ENCODE data around the gene SMIM38.

SMIM38 gene

DNA sequence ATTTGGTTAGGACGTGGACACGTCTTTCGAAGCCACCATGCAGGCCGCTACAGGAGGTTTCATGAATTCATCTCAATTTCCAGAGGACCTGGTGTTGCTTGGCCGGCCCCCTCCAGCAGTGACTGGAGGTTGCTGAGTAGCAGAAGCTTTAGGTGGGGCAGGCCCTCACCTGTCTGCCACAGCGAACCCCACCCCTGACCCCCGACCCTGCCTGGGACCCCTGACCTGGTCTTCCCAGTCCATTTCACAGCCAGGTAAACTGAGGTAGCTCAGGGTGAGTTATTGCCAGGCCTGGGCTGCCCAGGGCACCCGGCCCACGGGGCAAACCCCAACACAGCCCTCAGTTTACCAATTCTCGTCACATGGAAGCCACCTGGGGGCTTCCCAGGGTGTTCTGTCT is 39.1 kb upstream of the SMIM38 start:
- DNase-seq (no peak), ATAC-seq (no peak)
- H3K4me1 Mint-ChIP-seq = peaks cover 10% of the 10 kb centered on the region
- no peaks in the 10 kb centered on the region for H3K27me3 Mint-ChIP-seq
- H3K9me3 Mint-ChIP-seq = no peaks in the 10 kb centered on the region
- H3K27ac Mint-ChIP-seq = no peak overlapping the region
- H3K4me3 Mint-ChIP-seq = no peak overlapping the region

- H3K27me3 Mint-ChIP-seq = no peaks in the 10 kb centered on the region
- DNase-seq (no peak), ATAC-seq (no peak)
- no peaks in the 10 kb centered on the region for H3K9me3 Mint-ChIP-seq
- no peak overlapping the region for H3K27ac Mint-ChIP-seq
- H3K4me3 Mint-ChIP-seq = no peak overlapping the region
- peaks cover 35% of the 10 kb centered on the region for H3K4me1 Mint-ChIP-seq
These were observed 36.5 kb upstream of the SMIM38 start for GRCh38 chr11:69119190-69119589.

DNA sequence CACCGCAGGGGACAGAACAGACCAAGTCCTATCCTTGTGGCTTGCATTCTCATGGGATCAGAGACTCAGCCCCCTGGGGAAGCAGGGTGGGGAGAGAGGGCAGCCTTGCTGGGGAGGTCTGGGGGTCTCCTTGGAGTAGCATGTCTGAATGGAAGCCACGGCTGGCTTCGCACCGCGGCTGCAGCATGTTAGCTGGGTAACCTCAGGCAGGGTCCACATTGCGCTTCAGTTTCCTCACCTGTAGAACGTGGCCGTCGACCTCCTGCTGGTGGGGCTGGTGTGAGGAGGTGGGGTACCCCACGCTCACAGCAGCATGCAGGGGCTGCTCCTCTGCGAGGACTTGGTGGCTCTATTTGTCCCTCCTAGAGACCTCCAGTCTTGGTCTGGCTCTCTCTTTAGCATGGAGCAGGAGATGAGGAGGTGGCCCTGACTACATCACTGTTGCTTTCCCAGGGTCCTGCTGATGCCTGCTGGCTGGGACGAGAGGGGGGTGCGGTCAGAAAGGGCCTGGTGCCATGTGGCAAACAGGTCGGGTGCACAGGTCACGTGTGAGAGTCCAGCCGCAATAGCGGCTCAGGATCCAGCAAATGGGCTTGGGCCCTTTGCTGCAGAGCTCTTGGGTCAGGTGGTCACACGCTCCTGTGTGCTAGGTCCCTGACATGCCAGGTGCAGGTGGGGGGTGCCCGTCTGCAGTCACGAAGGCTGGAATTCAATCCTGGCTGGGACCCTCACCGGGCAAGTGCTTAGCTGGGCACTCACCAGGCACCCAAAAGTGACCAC is 35.4 kb upstream of the SMIM38 start:
- Mint-ChIP-seq H3K4me3 (no peak overlapping the region), H3K27me3 (no peaks in the 10 kb centered on the region), H3K9me3 (no peaks in the 10 kb centered on the region), H3K27ac (no peak overlapping the region), H3K4me1 (peaks cover 40% of the 10 kb centered on the region)
- DNase-seq (no peak), ATAC-seq (no peak)

DNA sequence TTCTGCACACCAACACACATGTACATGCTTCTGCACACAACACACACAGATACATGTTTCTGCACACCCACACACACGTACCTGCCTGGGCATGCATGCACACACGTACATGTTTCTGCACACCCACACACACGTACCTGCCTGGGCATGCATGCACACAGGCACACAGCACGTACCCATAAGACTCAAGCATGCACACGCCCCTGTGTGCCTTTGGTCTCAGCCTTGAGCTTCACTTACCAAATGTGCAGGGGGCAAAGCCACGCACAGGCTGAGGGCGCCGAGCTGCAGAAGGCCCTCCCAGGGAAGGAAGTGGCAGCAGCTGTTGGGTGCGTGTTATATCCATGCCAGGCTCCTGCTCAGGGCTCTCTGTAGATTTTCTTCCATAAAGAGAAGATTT is 34.7 kb upstream of the SMIM38 start:
- Mint-ChIP-seq H3K27me3 (no peaks in the 10 kb centered on the region), H3K9me3 (no peaks in the 10 kb centered on the region), H3K4me3 (no peak overlapping the region), H3K27ac (no peak overlapping the region), H3K4me1 (peaks cover 40% of the 10 kb centered on the region)
- ATAC-seq (no peak), DNase-seq (no peak)

DNA sequence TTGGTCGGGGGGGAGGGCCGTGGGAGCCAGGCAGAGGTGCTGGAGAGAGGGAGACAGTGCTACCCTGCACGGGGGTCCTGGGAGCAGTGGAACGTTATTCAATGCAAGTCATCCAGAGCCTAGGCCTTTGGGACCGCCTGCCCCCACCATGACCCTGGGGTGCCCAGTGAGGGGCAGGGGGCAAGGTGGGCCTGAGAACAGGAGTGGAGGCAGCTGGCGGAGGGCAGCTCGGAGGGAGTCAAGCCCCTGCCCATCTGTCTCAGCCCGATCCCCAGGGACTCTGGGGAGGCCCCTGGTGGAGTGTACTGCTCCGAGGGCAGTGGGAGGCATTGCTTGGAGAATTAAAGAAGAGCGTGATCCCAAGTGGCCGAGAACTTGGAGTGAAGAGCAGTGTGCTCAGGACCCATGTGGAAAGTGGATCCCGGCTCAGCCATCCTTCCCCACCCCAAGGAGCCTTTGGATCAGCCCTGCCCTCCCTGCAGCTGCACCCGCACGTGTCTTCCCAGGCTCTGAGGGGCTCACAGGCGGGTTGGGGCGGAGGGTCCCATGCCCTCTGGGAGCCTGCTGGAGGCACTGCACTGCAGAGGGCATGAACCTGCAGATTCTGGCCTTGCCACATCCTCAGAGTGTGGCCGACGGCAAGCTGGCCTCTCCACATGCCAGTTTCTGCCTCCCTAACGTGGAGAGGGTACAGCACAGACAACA is 34.0 kb upstream of the SMIM38 start:
- H3K27ac Mint-ChIP-seq = no peak overlapping the region
- no peaks in the 10 kb centered on the region for H3K9me3 Mint-ChIP-seq
- no peak for ATAC-seq
- no peak for DNase-seq
- peaks cover 40% of the 10 kb centered on the region for H3K4me1 Mint-ChIP-seq
- H3K4me3 Mint-ChIP-seq = peak overlapping the region in 1 of 2 donors; percentile 21
- no peaks in the 10 kb centered on the region for H3K27me3 Mint-ChIP-seq

GRCh38 chr11:69122326-69122629 is 33.5 kb upstream of the SMIM38 start:
- Mint-ChIP-seq H3K9me3 (no peaks in the 10 kb centered on the region), H3K27me3 (no peaks in the 10 kb centered on the region), H3K27ac (no peak overlapping the region), H3K4me1 (peaks cover 40% of the 10 kb centered on the region), H3K4me3 (no peak overlapping the region)
- no peak for ATAC-seq
- no peak for DNase-seq

DNA sequence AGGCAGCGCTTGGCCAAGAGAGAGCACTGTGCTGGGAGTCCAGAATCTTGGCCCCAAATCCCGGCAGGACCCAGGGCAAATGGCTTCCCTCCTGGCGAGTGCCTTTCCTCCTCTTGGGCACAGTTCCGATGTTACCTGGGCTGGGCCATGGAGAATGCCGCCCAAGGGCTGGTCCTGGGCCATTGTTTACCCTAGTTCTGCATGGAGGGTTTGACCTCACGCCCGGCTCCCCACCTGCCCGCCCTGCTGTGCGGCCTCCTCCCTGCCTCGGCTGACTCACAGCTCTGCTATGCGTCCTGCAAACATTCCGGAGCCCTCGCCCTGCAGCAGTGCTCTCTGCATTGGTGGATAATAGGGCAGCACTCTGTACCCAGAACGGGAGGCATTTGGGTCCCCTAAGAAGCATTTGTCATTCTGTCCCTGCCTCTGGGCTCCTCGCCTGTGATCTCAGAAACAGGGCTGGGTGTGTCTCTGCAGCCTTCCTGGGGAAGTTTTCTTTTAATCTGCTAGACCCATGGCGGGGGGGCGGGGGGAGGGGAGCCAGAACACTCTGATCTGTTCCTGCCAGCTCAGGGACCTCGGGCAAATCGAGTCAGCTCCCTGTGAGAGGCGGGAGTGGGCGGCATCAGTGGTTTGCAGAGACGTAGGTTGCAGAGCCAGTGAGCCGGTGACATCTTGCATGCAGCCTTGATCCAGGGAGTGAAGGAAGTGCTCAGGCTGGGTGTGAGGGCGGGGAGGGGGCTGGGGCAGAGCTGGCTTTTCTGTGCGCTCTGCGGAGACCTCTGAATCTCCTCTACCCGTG is 32.9 kb upstream of the SMIM38 start:
- H3K4me1 Mint-ChIP-seq = peaks cover 40% of the 10 kb centered on the region
- peak; percentile 41 to 73 for DNase-seq

DNA sequence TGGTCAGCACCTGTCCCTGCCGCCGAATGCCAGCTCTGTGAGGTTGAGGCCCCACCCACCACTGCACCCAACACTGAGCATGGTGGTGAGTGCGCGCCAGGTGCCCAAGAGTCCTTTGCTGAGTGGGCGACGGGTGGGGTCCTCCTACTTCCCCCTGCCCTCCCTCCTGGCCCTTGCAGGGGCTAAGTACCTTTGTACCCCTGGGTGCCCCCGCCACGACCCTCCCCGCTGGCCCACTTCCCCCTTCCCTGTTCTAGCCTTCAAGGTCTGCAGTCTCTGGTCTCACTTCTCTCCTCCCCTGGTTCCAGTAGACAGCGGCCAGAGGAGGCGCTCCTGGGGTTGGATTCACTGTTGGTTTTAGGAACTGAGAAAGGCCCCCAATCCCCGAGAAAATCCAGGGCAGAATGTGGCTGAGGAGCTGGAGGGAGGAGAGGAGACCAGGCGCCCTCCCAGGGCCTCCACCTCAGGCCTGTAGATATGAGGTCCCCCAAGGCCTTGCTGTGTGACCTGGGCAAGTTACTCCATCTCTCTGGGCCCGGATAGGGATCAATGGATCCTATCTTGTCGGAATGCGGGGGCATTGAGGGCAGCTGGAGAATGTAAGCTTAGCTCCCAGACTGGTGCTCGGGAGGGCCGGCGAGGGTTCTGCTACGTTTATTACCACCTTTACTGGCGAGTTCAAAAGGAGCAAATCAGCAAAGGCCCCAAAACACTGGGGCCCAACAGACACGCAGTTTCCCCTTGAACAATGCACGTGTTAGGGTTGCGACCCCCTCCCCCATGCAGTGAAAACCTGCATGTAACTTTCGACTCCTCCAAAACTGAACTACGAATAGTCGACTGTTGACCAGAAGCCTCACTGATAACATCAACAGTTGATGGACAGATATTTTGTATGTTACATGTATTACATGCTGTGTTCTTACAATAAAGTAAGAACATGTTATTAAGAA is 31.9 kb upstream of the SMIM38 start:
- H3K27me3 Mint-ChIP-seq = no peaks in the 10 kb centered on the region
- peak overlapping the region in 1 of 2 donors; percentile 34 for H3K27ac Mint-ChIP-seq
- peak overlapping the region in 1 of 2 donors; percentile 76 for H3K4me3 Mint-ChIP-seq
- H3K9me3 Mint-ChIP-seq = peaks cover under 1 to 14% of the 10 kb centered on the region in 2 donors
- ATAC-seq = peak; percentile 44
- DNase-seq = no peak
- H3K4me1 Mint-ChIP-seq = peaks cover 40% of the 10 kb centered on the region

More for the DNA sequence above, 32.9 kb upstream of the SMIM38 start:
- H3K27me3 Mint-ChIP-seq = no peaks in the 10 kb centered on the region
- H3K4me3 Mint-ChIP-seq = peak overlapping the region; percentile 68 to 76
- peak overlapping the region in 1 of 2 donors; percentile 69 for H3K27ac Mint-ChIP-seq
- ATAC-seq = peak; percentile 90
- peaks cover 0 to 4% of the 10 kb centered on the region in 2 donors for H3K9me3 Mint-ChIP-seq

DNA sequence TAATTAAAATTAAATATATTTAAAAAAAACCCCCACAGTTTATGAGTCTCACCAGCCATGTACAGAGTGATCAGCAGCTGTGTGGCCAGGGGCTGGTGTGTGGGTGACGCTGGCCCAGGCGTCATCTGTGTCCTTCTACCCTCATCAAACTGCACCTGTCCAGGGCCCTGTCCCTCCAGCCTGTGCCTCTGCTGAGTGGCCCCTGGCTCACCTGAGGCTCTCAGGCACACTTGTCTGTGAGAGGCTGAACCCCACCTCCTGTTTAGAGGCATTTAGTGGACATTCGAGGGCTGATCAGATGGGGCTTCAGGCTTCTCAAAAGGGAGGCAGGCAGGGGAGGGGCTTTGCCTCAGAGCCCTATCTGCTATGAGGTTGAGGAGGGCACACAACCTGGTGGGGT is 29.9 kb upstream of the SMIM38 start:
- no peaks in the 10 kb centered on the region for H3K27me3 Mint-ChIP-seq

GRCh38 chr11:69126286-69126685 is 29.4 kb upstream of the SMIM38 start:
- no peak overlapping the region for H3K4me3 Mint-ChIP-seq

More for the DNA sequence above, 29.9 kb upstream of the SMIM38 start:
- DNase-seq = no peak
- H3K4me3 Mint-ChIP-seq = no peak overlapping the region
- peaks cover 5 to 19% of the 10 kb centered on the region in 2 donors for H3K9me3 Mint-ChIP-seq
- no peak overlapping the region for H3K27ac Mint-ChIP-seq
- no peak for ATAC-seq
- H3K4me1 Mint-ChIP-seq = peaks cover 53% of the 10 kb centered on the region

GRCh38 chr11:69127081-69127850 is 28.5 kb upstream of the SMIM38 start:
- Mint-ChIP-seq H3K9me3 (peaks cover 5 to 19% of the 10 kb centered on the region in 2 donors), H3K27ac (no peak overlapping the region), H3K4me3 (no peak overlapping the region), H3K4me1 (peaks cover 44% of the 10 kb centered on the region), H3K27me3 (no peaks in the 10 kb centered on the region)
- no peak for ATAC-seq
- no peak for DNase-seq

More at GRCh38 chr11:69126286-69126685, 29.4 kb upstream of the SMIM38 start:
- DNase-seq = no peak
- Mint-ChIP-seq H3K4me1 (peaks cover 53% of the 10 kb centered on the region), H3K9me3 (peaks cover 5 to 19% of the 10 kb centered on the region in 2 donors), H3K27ac (no peak overlapping the region), H3K27me3 (no peaks in the 10 kb centered on the region)
- ATAC-seq = no peak

- no peak overlapping the region for H3K4me3 Mint-ChIP-seq
- ATAC-seq (no peak), DNase-seq (no peak)
- peaks cover 5 to 19% of the 10 kb centered on the region in 2 donors for H3K9me3 Mint-ChIP-seq
- no peaks in the 10 kb centered on the region for H3K27me3 Mint-ChIP-seq
- H3K4me1 Mint-ChIP-seq = peaks cover 38% of the 10 kb centered on the region
- peak overlapping the region in 1 of 2 donors; percentile 22 for H3K27ac Mint-ChIP-seq
These were observed 27.9 kb upstream of the SMIM38 start for GRCh38 chr11:69127884-69128283.

DNA sequence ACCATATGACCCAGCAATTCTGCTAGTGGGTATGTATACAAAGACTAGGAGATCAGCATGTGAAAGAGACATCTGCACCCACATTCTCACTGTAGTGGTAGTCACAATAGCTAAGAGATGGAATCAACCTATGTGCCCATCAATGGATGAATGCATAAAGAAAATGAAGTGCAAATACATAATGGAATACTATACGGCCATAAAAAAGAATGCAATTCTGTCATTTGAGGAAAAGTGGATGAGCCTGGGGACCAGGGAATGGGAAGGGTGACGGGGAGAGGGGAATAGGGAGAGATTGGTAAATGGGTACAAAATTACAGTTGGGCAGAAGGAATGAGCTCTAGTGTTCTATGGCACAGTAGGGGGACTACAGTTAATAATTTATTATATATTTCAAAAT is 26.7 kb upstream of the SMIM38 start:
- Mint-ChIP-seq H3K27ac (peak overlapping the region in 1 of 2 donors; percentile 1), H3K9me3 (peaks cover 5 to 29% of the 10 kb centered on the region in 2 donors), H3K4me1 (peaks cover 30% of the 10 kb centered on the region), H3K27me3 (no peaks in the 10 kb centered on the region), H3K4me3 (no peak overlapping the region)
- no peak for ATAC-seq
- DNase-seq = no peak

GRCh38 chr11:69129647-69130046 is 26.1 kb upstream of the SMIM38 start:
- H3K27ac Mint-ChIP-seq = peak overlapping the region in 1 of 2 donors; percentile 74
- peaks cover 30% of the 10 kb centered on the region for H3K4me1 Mint-ChIP-seq

More at GRCh38 chr11:69129647-69130046, 26.1 kb upstream of the SMIM38 start:
- ATAC-seq (no peak), DNase-seq (no peak)
- Mint-ChIP-seq H3K27me3 (no peaks in the 10 kb centered on the region), H3K9me3 (peaks cover 5 to 29% of the 10 kb centered on the region in 2 donors), H3K4me3 (no peak overlapping the region)
